Hair follicle dermal papilla cell (primary cell): ENCODE measurements around the gene PRMT2. TPM values are rescaled to one million over a fixed set of nuclear protein-coding genes. Genes with fewer than 3 reads are reported as not detected.

Experiments used
- total RNA-seq: library from RNA; depleted of rRNA; stranded (reverse); fragments of >200 nt; gene quantifications from 2 replicates; pipeline ENCODE4 v1.2.3, GENCODE V29; 2012

Gene PRMT2
- 167 and 171 TPM in 2 replicates for total RNA-seq

DNA sequence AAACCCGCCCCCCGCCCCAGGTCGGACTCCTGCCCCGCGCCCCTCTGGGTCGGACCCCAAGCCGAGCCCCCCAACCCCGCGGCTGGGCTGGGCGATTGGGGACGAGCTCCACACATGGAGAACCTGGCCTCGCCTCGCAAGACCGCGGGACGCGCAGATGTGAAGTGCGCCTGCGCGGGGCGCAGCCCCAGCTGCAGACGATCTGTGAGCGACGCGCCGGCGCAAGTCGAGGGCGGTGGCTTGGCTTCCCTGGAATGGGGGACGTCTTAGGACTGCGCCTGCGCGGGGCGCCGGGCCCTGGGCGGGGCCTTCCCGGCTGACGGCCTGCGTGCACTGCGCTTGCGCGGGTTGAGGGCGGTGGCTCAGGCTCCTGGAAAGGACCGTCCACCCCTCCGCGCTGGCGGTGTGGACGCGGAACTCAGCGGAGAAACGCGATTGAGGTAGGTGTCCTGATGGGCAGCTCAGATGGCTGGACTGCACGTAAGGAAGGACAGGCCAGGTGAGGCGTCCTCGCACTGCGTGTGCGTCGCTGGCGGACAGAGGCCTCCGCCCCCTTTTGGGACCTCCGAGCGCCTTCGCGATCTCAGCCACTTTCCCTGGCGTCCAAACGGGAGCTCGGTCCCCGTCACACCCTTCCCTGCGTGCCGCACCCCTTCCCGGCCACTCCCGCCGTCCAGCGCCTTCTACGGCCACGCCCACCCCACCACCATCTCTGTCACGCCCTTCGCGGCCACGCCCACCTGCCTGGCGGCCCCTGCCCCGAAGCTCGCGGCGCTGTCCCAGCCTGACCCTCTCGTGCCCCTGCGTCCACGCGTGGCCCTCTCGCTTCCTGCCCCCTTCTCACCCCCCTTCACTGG lies at the start of gene PRMT2:
Gene PRMT2 (plus strand): TSS at position 351 of the 857 bp plus-strand sequence. CDS start 1,278 bp downstream, outside the sequence.

DNA sequence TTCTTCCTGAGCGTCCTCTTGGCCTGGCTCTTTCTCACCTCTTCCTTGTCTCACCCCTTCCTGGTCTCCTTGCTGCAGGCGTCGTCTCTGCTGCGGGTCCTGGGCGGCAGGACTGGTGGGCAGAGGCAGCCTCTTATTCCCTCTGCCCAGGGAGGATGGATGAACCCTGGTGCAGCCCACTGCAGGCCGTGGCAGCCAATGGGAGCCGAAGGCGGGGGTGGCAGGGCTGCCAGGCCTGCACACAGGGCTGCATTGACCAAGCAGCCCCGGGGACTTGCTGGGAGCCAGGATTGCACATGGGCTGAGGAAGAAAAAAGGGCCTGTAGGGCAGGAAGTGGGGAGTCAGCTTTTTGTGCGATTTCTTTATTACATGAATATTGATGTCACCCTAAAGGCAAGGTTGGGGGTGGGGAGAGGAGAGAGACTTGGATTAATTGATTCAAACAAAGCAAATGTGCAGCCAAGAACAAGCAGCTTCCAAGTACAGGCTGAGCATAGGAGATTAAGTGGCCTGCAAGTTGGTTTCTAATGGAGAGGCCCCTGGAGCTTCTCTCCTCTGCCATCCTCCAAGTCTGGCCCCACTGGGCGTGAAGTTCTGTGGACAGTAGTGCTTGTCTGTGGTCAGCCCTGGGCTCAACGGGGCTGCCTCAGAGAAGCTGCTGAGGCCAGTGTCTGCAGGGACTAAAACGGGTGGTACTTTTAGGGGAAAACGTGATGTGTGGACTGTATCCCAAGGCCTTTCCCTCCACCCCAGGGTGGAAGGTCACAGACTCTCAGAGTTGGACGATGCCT lies 30.3 kb upstream of the PRMT2 start, which contains the start of gene S100B:
Gene S100B (minus strand): TSS at position 108 of the 792 bp plus-strand sequence. CDS start 2,667 bp downstream, outside the sequence.

Other genes with a start within 250 kb of the PRMT2 start
- 30.8 and 36.0 TPM in 2 replicates for gene DIP2A, start 176.8 kb upstream of the PRMT2 start, total RNA-seq
- gene S100B, start 30.6 kb upstream of the PRMT2 start, total RNA-seq = 1.1 and 1.5 TPM in 2 replicates